GM18873 (cell line): ENCODE results near the gene PIH1D1.

ENCODE experiments used
- ATAC-seq: cut with Tn5 transposase; IDR thresholded peaks from one replicate; pipeline ENCODE4 v1.9.1; 2021; ENCODE audit warnings: mild to moderate bottlenecking, moderate library complexity, moderate number of reproducible peaks; ENCODE audit not compliant: unreplicated experiment, low FRiP score

The PIH1D1 gene

GRCh38 chr19:49422407-49423070 lies 29.1 kb downstream of the PIH1D1 start:
- ATAC-seq, result no peak

- ATAC-seq, result no peak
These were observed 29.8 kb downstream of the PIH1D1 start for GRCh38 chr19:49421878-49422202.

DNA sequence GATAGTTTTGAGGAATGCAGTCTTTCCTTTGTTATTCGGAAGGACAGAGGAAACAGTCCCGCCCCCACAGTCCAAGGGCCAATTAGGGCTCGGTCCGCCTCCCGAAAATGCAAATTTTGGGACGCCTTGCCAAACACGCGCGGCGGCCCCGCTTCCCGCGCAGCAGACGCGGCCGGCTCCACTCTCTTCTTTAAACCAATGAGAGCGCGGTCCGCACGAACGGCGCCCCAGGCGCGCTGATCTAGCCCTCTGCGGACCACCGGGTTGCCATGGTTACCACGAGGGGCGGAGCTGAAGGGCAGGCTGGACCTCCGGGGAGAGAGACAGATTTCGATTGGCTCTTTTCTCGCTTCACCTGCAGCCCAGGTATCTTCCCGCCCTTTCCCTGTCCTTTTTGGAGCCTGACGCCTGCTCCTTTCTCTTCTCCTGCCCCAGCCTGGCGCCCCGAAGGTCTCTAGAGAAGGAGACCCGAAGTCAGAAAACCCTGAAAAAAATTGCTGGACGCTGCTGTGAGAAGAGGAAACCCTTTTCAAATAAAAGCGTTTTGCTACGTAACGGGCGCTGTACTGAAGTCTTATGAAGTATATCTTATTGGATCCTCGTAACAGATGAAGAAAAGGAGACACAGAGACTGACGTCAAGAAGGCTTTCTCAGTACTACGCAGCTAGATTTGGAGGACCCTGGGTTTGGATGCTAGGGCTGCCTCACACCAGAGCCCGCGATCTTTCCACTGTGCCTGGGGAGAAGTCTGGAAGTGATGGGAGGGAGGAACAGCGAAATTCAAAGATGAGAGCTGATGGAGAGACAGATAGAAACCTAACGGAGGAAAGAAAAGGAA lies 30.4 kb downstream of the PIH1D1 start:
- no peak for ATAC-seq

- ATAC-seq, result no peak
These were observed 31.4 kb downstream of the PIH1D1 start for GRCh38 chr19:49420227-49420626.

DNA sequence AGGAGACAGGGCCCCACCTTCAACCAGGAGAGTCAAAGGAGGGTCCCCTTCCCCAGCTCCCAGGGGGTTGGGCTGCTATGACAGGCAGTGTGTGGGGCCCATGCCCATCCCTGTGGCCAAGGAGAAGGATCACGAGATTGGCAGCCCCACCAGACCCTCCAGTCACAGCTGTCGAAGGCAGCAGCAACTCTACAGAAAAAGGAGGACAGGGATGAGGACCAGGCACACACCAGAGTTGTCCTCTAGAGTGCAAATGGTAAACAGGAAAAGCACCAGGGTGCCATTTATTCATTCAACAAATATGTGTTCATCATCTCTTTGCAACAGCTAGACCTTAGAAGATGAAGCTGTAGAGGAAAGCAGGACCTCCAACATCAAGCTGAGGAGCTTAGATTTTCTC lies 32.4 kb downstream of the PIH1D1 start:
- no peak for ATAC-seq

GRCh38 chr19:49418511-49418910 lies 33.1 kb downstream of the PIH1D1 start:
- no peak for ATAC-seq

- ATAC-seq, result no peak
These were observed 34.5 kb downstream of the PIH1D1 start for GRCh38 chr19:49417088-49417487.

DNA sequence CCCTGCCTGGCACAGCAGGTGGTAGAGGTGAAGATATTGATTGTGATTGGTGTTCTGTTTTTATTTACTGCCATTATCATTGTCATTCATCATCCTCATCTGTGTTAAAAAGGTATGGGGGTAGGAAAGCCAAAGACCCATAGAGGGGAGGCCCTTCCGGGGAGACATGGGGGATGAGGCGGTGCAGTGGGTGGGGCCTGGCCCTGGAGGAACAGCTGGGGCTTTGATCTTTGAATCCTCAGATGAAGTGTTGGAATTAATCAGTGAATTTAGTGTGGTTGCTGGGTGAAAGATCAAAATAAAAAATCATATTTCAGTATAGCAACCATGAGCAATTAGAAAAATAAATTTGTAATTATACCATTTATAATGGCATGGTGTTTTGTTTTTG lies 35.8 kb downstream of the PIH1D1 start:
- ATAC-seq, result no peak

GRCh38 chr19:49415102-49415809 lies 36.4 kb downstream of the PIH1D1 start:
- ATAC-seq, result no peak

- ATAC-seq, result no peak
These were observed 37.4 kb downstream of the PIH1D1 start for GRCh38 chr19:49414256-49414655.

GRCh38 chr19:49413348-49413747 lies 38.3 kb downstream of the PIH1D1 start:
- ATAC-seq, result no peak

DNA sequence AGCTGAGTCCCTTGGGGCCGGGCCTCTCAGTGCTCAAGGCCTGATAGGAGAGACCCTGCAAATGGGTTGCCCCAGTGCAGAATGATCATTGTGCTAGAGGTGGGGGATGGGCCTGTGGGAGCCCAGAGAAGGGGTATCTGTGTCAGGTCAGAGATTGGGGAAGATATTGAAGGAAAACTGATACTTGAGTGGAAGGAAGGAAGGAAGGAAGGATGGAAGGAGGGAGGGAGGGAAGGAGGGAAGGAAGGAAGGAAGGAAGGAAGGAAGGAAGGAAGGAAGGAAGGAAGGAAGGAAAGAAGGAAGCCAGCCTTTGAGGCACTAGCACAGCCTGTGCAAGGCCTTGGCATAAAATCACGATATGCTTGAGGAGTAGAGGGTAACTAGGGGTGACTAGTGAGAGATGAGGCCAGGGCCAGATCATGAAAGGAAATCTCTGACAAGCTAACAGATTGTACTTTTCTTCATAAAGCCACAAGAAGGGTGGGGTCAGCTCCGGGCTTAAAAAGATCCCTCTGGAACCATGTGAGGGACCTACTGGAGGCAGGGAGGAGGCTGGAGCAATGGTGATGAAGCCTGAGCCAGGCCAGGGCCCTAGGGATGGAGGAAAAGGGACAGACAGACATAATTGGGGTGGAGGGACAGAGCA lies 39.8 kb downstream of the PIH1D1 start:
- ATAC-seq, result no peak

DNA sequence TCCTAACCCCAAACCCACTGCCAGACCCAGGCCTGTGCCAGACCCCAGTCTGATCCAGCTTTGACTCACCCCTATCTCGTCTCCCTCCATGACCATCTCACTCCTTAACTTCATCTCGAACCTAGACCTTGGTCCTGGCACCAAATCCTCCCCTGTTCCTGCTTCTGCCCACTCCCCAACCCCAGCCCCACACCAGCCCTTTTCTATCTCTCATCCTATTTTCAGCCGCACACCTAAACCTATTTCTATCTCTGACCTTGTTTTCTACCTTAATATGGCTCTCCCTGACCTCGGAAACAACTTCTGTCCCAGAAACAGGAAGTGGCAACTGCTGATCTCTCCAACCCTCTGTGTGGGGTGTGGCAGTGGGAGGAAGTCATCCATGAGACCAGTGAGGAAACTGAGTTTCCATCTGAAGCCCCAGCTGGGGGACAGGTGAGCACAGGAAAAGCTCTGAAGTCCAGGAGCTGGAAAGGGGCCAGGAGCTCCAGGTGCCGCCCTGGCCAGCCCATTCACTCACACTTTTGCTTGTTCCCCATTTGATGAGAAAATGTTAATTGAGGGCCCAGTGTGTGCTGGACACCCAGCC lies 42.1 kb downstream of the PIH1D1 start:
- ATAC-seq, result no peak

GRCh38 chr19:49408816-49409440 lies 42.7 kb downstream of the PIH1D1 start:
- ATAC-seq, result no peak

- ATAC-seq, result no peak
These were observed 44.1 kb downstream of the PIH1D1 start for GRCh38 chr19:49407482-49408015.

DNA sequence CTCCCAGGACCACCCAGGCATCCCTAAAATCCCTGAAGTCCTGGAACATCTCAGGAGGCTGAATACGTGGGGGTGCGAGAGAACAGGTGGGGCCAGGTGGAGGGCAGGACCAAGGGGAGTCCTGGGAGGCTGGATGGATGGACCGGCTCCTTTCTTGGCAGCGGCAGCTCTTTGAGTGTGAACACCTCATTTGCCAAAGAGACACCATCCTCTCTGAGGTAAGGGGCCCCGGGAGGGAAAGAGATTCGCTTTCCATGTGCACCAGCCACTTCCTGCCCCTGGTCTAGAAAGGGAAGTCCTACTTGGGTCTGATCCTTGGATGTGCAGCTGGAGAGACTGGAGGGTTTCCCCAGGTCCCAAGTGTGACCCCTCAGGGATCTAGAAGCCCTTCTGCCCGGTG lies 44.5 kb downstream of the PIH1D1 start:
- no peak for ATAC-seq

DNA sequence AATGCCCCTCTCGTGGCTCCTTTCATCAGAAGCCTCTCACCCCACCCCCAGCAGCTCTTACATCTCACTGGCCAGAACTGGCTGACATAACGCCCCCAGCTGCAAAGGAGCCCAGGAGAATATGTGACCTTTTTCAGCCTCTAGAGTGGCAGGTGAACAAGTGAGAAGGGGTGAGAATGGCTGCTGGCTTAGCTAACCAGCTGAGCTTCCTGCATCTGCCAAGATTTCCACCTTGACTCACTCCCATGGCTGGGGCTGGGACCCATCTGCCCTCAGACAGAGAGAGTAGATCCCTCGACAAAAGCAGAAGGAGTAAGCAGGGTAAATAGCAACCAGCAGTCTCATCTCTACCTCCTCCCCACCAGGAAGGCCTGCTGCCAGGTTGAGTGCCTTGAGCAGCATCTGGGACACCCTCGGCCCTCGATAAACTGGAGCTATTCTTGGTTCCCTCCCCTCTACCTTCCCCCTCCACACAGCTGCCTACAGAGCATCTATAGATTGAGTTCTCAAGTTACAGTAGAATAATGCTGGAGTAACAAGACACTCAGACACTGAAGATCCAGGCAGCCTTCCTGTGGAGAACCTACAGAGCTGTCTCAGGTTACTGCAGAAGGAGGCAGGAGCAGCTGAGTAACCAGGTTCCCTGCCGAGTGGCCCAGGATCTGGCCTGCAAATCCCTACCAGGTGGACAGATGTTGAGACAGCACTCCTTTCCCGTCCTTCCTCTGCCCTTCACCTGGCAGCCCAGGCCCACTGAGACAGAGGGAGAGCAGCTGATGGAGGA lies 48.0 kb downstream of the PIH1D1 start:
- no peak for ATAC-seq

DNA sequence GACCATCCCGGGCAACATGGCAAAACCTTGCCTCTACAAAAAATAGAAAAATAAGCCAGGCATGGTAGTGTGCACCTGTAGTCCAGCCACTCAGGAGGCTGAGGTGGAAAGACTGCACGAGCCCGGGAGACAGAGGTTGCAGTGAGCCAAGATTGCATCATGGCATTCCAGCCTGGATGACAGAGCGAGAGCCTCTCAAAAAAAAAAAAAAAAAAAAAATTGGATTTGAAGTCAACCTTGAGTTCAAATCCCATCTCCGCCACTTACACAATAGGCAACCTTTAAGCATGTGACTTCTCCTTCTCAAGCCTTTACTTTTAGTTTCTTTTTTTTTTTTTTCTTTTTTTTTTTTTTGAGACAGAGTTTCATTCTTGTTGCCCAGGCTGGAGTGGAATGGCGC lies 51.6 kb downstream of the PIH1D1 start:
- ATAC-seq, result no peak

DNA sequence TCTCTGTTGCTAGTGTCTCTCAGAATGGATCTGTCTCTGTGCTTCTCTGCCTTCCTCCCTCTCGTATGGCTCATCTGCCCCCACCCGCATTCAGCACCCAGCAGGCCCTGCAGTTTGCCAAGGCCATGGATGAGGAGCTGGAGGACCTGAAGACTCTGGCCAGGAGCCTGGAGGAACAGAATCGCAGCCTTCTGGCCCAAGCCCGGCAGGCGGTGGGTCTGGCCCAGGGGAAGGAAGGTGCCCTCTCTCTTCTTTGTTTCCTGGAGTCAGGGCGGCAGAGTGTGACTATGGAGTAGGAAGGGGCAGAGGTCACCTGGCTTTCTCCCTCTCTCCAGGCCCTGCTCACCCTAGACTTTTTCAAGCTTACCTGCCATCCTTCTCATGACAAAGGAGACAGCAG lies 52.7 kb downstream of the PIH1D1 start:
- ATAC-seq, result no peak
